ENCODE results near the gene GRIN2A.

GRIN2A gene

DNA sequence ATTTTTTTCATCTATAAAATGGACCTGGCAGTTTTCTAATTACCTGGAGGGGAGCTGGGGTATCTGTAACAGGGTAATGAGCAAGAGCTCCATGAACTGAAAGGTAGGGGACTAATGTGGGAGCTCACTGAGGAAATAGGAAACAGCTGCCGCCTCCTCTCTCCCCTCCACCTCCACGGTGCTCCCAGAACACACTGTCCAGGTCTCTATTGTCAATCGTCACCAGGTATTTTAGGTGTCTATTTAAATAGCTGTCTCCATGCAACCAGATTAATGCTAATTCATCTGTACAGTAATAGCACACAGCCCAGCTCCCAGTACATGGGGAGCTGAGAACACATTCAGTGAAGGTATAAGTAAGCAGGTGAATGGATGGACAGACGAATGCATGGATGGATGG lies 233.3 kb downstream of the GRIN2A start:
- H3K27ac ChIP-seq (ENCODE audit: low read depth, low read length): no peak overlapping the region
- peaks cover 49% of the 10 kb centered on the region for H3K27me3 ChIP-seq (ENCODE audit: control insufficient read depth, insufficient read depth, low read length)
- no peaks in the 10 kb centered on the region for H3K9me3 ChIP-seq (ENCODE audit: control insufficient read depth, insufficient read depth, low read depth, low read length)
- H3K9ac ChIP-seq (ENCODE audit: low read length): no peak overlapping the region
- no peaks in the 10 kb centered on the region for H3K36me3 ChIP-seq (ENCODE audit: control insufficient read depth, insufficient read depth, low read length)
- H3K4me1 ChIP-seq (ENCODE audit: control insufficient read depth, insufficient read depth, low read length): peaks cover 11% of the 10 kb centered on the region
- H3K4me3 ChIP-seq (ENCODE audit: low read depth, low read length): no peak overlapping the region

DNA sequence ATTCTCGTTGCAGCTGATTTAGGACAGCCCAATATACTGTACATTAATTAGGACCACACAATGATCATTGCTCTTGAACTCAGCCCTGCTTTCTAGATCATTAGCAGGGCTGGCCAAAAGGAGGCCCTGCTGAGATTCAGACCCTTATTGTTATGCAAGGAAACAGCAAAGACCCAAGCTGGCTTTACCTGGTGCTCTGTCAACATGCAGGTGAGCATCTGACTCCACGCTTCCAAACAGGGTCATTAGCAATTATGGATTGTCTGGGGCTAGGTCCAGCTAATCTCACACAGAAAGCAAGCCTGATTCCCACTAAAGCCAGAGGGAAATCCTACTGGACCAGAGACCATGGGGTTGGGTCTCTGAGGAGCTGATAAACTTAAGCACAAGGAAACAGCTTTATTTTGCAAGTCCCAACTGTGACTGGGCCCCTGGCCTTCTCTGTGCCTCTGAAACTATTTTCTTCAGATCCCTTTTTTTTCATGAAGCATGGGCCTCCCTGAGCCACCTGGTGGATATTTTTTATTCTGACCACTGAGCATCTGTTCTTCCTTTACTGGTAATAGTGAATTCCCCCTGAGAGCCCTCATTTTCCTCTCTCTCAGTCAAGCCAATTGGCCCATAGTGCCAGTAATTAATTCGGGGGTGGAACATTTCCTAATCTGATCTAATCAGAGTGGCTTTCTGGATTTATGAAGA lies 236.1 kb downstream of the GRIN2A start:
- Histone ChIP-seq H3K36me3 (ENCODE audit: control insufficient read depth, insufficient read depth, low read length) (no peaks in the 10 kb centered on the region), H3K27ac (ENCODE audit: low read depth, low read length) (no peak overlapping the region), H3K4me1 (ENCODE audit: control insufficient read depth, insufficient read depth, low read length) (peaks cover 11% of the 10 kb centered on the region), H3K4me3 (ENCODE audit: low read depth, low read length) (no peak overlapping the region), H3K9me3 (ENCODE audit: control insufficient read depth, insufficient read depth, low read depth, low read length) (no peaks in the 10 kb centered on the region), H3K27me3 (ENCODE audit: control insufficient read depth, insufficient read depth, low read length) (peaks cover 26% of the 10 kb centered on the region; the same call in 1 of the 2 replicates), H3K9ac (ENCODE audit: low read length) (no peak overlapping the region)

- no peaks in the 10 kb centered on the region for H3K36me3 ChIP-seq (ENCODE audit: control insufficient read depth, insufficient read depth, low read length)
- no peak overlapping the region for H3K27ac ChIP-seq (ENCODE audit: low read depth, low read length)
- peaks cover 8% of the 10 kb centered on the region for H3K4me1 ChIP-seq (ENCODE audit: control insufficient read depth, insufficient read depth, low read length)
- no peaks in the 10 kb centered on the region for H3K9me3 ChIP-seq (ENCODE audit: control insufficient read depth, insufficient read depth, low read depth, low read length)
- no peak overlapping the region for H3K9ac ChIP-seq (ENCODE audit: low read length)
- no peak overlapping the region for H3K4me3 ChIP-seq (ENCODE audit: low read depth, low read length)
- H3K27me3 ChIP-seq (ENCODE audit: control insufficient read depth, insufficient read depth, low read length): peaks cover 8% of the 10 kb centered on the region; the same call in 1 of the 2 replicates
These were observed 239.1 kb downstream of the GRIN2A start for GRCh38 chr16:9943121-9943520.

- H3K36me3 ChIP-seq (ENCODE audit: control insufficient read depth, insufficient read depth, low read length): no peaks in the 10 kb centered on the region
- H3K9ac ChIP-seq (ENCODE audit: low read length): no peak overlapping the region
- no peak overlapping the region for H3K4me3 ChIP-seq (ENCODE audit: low read depth, low read length)
- H3K4me1 ChIP-seq (ENCODE audit: control insufficient read depth, insufficient read depth, low read length): peaks cover 6% of the 10 kb centered on the region
- no peaks in the 10 kb centered on the region for H3K9me3 ChIP-seq (ENCODE audit: control insufficient read depth, insufficient read depth, low read depth, low read length)
- H3K27ac ChIP-seq (ENCODE audit: low read depth, low read length): no peak overlapping the region
- H3K27me3 ChIP-seq (ENCODE audit: control insufficient read depth, insufficient read depth, low read length): 0 out of 2 replicates have a peak, but pooled peaks cover 6% of the 10 kb centered on the region
These were observed 241.0 kb downstream of the GRIN2A start for GRCh38 chr16:9941245-9941644.

- H3K4me1 ChIP-seq (ENCODE audit: control insufficient read depth, insufficient read depth, low read length): no peaks in the 10 kb centered on the region
- no peaks in the 10 kb centered on the region for H3K9me3 ChIP-seq (ENCODE audit: control insufficient read depth, insufficient read depth, low read depth, low read length)
- H3K4me3 ChIP-seq (ENCODE audit: low read depth, low read length): no peak overlapping the region
- no peak overlapping the region for H3K9ac ChIP-seq (ENCODE audit: low read length)
- no peak overlapping the region for H3K27ac ChIP-seq (ENCODE audit: low read depth, low read length)
- H3K27me3 ChIP-seq (ENCODE audit: control insufficient read depth, insufficient read depth, low read length): no peaks in the 10 kb centered on the region
- no peaks in the 10 kb centered on the region for H3K36me3 ChIP-seq (ENCODE audit: control insufficient read depth, insufficient read depth, low read length)
These were observed 247.3 kb downstream of the GRIN2A start for GRCh38 chr16:9934723-9935508.

DNA sequence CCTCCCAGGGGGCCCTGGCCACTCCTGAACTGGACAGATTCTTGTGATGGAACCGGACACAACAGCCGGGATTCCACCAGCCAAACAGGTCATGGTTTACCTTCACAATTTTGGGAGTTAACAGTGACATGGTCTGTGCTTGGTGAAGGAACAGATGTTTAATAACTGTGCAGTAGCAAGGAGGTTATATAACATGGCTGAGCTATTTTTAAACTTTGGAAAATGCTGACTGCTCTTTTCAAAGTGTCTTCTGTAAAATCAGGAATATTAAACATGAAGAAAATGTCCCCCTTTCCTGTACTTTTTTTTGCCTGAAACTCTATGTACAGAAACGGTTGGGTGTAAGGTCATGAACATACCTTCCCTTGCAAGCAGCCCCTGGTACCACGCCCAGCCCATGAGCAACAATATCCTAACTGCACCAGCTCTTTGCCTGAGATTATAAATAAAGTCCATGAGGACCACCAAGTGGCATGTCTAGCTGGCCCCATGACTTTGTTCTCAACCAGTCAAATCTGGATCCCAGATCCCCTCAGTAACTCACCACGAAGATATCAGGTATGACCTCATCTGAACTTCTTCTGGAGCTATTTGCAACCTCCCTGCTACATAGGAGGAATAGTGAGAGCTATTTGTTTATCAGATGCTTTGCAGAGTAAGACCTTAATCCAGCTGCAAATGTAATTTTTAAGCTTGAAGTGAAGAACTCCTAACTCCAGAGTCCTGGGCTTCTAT lies 249.1 kb downstream of the GRIN2A start:
- no peak overlapping the region for H3K27ac ChIP-seq (ENCODE audit: low read depth, low read length)
- no peaks in the 10 kb centered on the region; the same call in 1 of the 2 replicates for H3K27me3 ChIP-seq (ENCODE audit: control insufficient read depth, insufficient read depth, low read length)
- no peak overlapping the region for H3K4me3 ChIP-seq (ENCODE audit: low read depth, low read length)
- H3K9ac ChIP-seq (ENCODE audit: low read length): no peak overlapping the region
- H3K4me1 ChIP-seq (ENCODE audit: control insufficient read depth, insufficient read depth, low read length): no peaks in the 10 kb centered on the region
- no peaks in the 10 kb centered on the region for H3K9me3 ChIP-seq (ENCODE audit: control insufficient read depth, insufficient read depth, low read depth, low read length)
- no peaks in the 10 kb centered on the region for H3K36me3 ChIP-seq (ENCODE audit: control insufficient read depth, insufficient read depth, low read length)

GRCh38 chr16:9932000-9932399 lies 250.2 kb downstream of the GRIN2A start:
- H3K4me1 ChIP-seq (ENCODE audit: control insufficient read depth, insufficient read depth, low read length): no peaks in the 10 kb centered on the region
- H3K4me3 ChIP-seq (ENCODE audit: low read depth, low read length): no peak overlapping the region
- H3K27me3 ChIP-seq (ENCODE audit: control insufficient read depth, insufficient read depth, low read length): no peaks in the 10 kb centered on the region; the same call in 1 of the 2 replicates
- H3K36me3 ChIP-seq (ENCODE audit: control insufficient read depth, insufficient read depth, low read length): no peaks in the 10 kb centered on the region
- H3K27ac ChIP-seq (ENCODE audit: low read depth, low read length): no peak overlapping the region
- no peak overlapping the region for H3K9ac ChIP-seq (ENCODE audit: low read length)
- H3K9me3 ChIP-seq (ENCODE audit: control insufficient read depth, insufficient read depth, low read depth, low read length): no peaks in the 10 kb centered on the region

- Histone ChIP-seq H3K9me3 (ENCODE audit: control insufficient read depth, insufficient read depth, low read depth, low read length) (no peaks in the 10 kb centered on the region), H3K4me3 (ENCODE audit: low read depth, low read length) (no peak overlapping the region)
These were observed 252.4 kb downstream of the GRIN2A start for GRCh38 chr16:9929836-9930235.

DNA sequence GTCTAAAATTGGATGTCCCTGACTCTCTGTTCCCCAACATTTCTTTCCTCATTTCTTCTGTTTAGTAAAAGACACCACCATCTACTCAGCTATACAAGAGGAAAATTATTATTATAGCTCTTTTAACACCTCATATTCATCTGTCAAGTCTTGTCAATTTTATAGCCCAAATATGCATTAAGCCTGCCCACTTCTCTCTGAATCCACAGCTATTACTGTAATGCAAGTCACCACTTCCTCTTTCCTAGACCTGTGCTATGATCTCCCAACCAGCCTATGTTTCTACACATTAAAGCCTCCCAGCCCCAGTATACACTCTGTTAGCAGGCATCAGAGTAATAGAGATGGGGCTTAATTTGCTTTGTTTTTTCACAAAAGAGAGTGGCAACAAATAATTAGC lies 252.9 kb downstream of the GRIN2A start:
- Histone ChIP-seq H3K36me3 (ENCODE audit: control insufficient read depth, insufficient read depth, low read length) (no peaks in the 10 kb centered on the region), H3K9ac (ENCODE audit: low read length) (no peak overlapping the region), H3K4me3 (ENCODE audit: low read depth, low read length) (no peak overlapping the region), H3K4me1 (ENCODE audit: control insufficient read depth, insufficient read depth, low read length) (no peaks in the 10 kb centered on the region), H3K9me3 (ENCODE audit: control insufficient read depth, insufficient read depth, low read depth, low read length) (no peaks in the 10 kb centered on the region), H3K27ac (ENCODE audit: low read depth, low read length) (no peak overlapping the region), H3K27me3 (ENCODE audit: control insufficient read depth, insufficient read depth, low read length) (no peaks in the 10 kb centered on the region; the same call in 1 of the 2 replicates)

More at GRCh38 chr16:9929836-9930235, 252.4 kb downstream of the GRIN2A start:
- H3K27ac ChIP-seq (ENCODE audit: low read depth, low read length): no peak overlapping the region
- no peak overlapping the region for H3K9ac ChIP-seq (ENCODE audit: low read length)
- H3K4me1 ChIP-seq (ENCODE audit: control insufficient read depth, insufficient read depth, low read length): no peaks in the 10 kb centered on the region
- H3K27me3 ChIP-seq (ENCODE audit: control insufficient read depth, insufficient read depth, low read length): no peaks in the 10 kb centered on the region; the same call in 1 of the 2 replicates
- H3K36me3 ChIP-seq (ENCODE audit: control insufficient read depth, insufficient read depth, low read length): no peaks in the 10 kb centered on the region

DNA sequence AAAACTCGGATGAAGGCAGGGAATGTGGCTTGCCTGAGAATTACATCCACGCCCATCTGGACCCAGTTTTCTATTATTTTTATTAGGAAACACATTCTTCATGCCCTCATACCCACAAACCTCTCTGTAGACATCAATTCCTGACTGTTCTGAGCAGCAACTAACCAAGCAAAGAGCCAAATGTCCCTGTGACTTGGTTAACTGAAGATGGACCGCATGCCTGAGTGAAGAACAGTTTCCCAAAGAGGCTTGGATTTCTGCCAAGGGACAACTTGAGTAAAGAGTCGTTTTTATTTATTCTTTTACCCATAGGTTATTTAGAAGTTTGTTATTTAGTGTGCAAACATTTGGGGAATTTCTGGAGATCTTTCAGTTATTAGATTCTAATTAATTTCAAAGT lies 259.8 kb downstream of the GRIN2A start:
- H3K4me1 ChIP-seq (ENCODE audit: control insufficient read depth, insufficient read depth, low read length): no peaks in the 10 kb centered on the region
- H3K9ac ChIP-seq (ENCODE audit: low read length): no peak overlapping the region

GRCh38 chr16:9921997-9922396 lies 260.2 kb downstream of the GRIN2A start:
- Histone ChIP-seq H3K4me1 (ENCODE audit: control insufficient read depth, insufficient read depth, low read length) (no peaks in the 10 kb centered on the region), H3K27me3 (ENCODE audit: control insufficient read depth, insufficient read depth, low read length) (no peaks in the 10 kb centered on the region), H3K36me3 (ENCODE audit: control insufficient read depth, insufficient read depth, low read length) (no peaks in the 10 kb centered on the region), H3K27ac (ENCODE audit: low read depth, low read length) (no peak overlapping the region), H3K4me3 (ENCODE audit: low read depth, low read length) (no peak overlapping the region), H3K9me3 (ENCODE audit: control insufficient read depth, insufficient read depth, low read depth, low read length) (no peaks in the 10 kb centered on the region), H3K9ac (ENCODE audit: low read length) (no peak overlapping the region)

More for the DNA sequence above, 259.8 kb downstream of the GRIN2A start:
- Histone ChIP-seq H3K4me3 (ENCODE audit: low read depth, low read length) (no peak overlapping the region), H3K27ac (ENCODE audit: low read depth, low read length) (no peak overlapping the region), H3K9me3 (ENCODE audit: control insufficient read depth, insufficient read depth, low read depth, low read length) (no peaks in the 10 kb centered on the region), H3K27me3 (ENCODE audit: control insufficient read depth, insufficient read depth, low read length) (no peaks in the 10 kb centered on the region), H3K36me3 (ENCODE audit: control insufficient read depth, insufficient read depth, low read length) (no peaks in the 10 kb centered on the region)
